Tibial nerve (tissue), 4 donors: ENCODE results near the gene SSC4D. TPM values are rescaled to one million over a fixed set of nuclear protein-coding genes. Genes with fewer than 3 reads are reported as not detected.

Source experiments
- DNase-seq, 2 donors: peaks; one replicate each; pipeline ENCODE4 v3.0.0-alpha.2; 2019; ENCODE audit warnings: low spot score in 2 of 2
- H3K27ac ChIP-seq, 4 donors: fragments of 200-600 bp; sonication (generic) in 3 of 4; one replicate each; pipeline ENCODE4 v1.5.1; 2017 to 2019; ENCODE audit warnings: mild to moderate bottlenecking in 1 of 4
- H3K27me3 ChIP-seq, 2 donors: fragments of 200-600 bp; sonication (generic) in 1 of 2; one replicate each; pipeline versions ENCODE4 v1.5.1 to v1.6.0; 2017 to 2019
- H3K36me3 ChIP-seq, 3 donors: fragments of 200-600 bp; sonication (generic); one replicate each; pipeline ENCODE4 v1.5.1; 2018 to 2019
- H3K4me1 ChIP-seq, 4 donors: fragments of 200-600 bp; sonication (generic) in 3 of 4; one replicate each; pipeline ENCODE4 v1.5.1; 2017 to 2019
- H3K4me3 ChIP-seq, 4 donors: fragments of 200-600 bp; sonication (generic) in 3 of 4; one replicate each; pipeline ENCODE4 v1.5.1; 2017 to 2019; ENCODE audit warnings: mild to moderate bottlenecking in 1 of 4, moderate library complexity in 1 of 4
- H3K9me3 ChIP-seq, 4 donors: fragments of 200-600 bp; sonication (generic) in 3 of 4; one replicate each; pipeline ENCODE4 v1.5.1; 2017 to 2019
- EP300 ChIP-seq, 2 donors: sonication (generic); formaldehyde crosslinking; IDR thresholded peaks; one replicate each; pipeline ENCODE4 v1.6.1; 2017; ENCODE audit warnings: antibody characterized with exemption in 2 of 2, mild to moderate bottlenecking in 1 of 2
- POLR2A ChIP-seq, 2 donors: fragments of 450-650 bp; IDR thresholded peaks; one replicate each; pipeline ENCODE4 v1.6.1; 2017; ENCODE audit warnings: antibody characterized with exemption in 2 of 2, mild to moderate bottlenecking in 2 of 2, moderate library complexity in 2 of 2
- WGBS, 2 donors: methylation state at CpG; one replicate each; pipeline ENCODE4 v1.1.5; 2018; 5-methylcytosine and 5-hydroxymethylcytosine counted together
- total RNA-seq, 4 donors: library from RNA; depleted of rRNA; stranded (reverse); fragments of >200 nt; gene quantifications; one replicate each; pipeline ENCODE4 v1.1.0, GENCODE V29; 2016
- TF ChIP-seq, protein P1 (sequence below), 5 experiments: fragments of 200-600 bp in 3 of 5; fragments of 450-650 bp in 2 of 5; sonication (generic) in 3 of 5; IDR thresholded peaks; one replicate each; pipeline ENCODE4 v1.5.1; 2016 to 2019; ENCODE audit warnings: antibody characterized with exemption in 5 of 5, mild to moderate bottlenecking in 3 of 5, moderate library complexity in 2 of 5

The SSC4D gene
- total RNA-seq, 4 donors from 2014 or later: 0.84 TPM; not detected in 3

DNA sequence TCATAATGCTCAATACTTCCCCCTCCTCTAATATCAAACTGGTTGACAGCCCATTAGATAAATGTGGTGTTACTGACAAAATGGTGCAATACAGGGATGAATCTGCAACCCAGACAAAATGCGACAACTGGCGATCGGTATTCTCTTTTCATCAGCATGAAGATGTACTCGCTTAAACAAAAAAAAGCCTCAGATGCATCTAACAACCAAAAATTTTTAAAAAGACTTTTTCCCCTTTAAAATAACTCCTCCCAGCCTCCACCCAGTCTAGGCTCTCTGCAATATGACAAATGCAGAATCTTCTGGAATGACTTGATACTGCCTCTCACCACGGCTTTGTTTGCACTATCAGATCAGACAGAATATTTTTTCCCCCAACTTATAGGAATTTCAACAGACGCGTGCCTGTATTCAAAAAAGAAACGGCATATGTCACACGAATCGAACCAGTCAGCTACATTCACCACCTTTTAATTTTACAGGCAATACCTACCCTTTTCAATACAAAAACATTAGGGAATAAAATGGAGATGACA is 52.0 kb downstream of the SSC4D start:
- peak in 1 of 2 donors; percentile 3 for TF ChIP-seq EP300 (IDR thresholded peaks at IDR 0.05)
- no peak for TF ChIP-seq POLR2A (IDR thresholded peaks at IDR 0.05)
- TF ChIP-seq, protein P1, sequence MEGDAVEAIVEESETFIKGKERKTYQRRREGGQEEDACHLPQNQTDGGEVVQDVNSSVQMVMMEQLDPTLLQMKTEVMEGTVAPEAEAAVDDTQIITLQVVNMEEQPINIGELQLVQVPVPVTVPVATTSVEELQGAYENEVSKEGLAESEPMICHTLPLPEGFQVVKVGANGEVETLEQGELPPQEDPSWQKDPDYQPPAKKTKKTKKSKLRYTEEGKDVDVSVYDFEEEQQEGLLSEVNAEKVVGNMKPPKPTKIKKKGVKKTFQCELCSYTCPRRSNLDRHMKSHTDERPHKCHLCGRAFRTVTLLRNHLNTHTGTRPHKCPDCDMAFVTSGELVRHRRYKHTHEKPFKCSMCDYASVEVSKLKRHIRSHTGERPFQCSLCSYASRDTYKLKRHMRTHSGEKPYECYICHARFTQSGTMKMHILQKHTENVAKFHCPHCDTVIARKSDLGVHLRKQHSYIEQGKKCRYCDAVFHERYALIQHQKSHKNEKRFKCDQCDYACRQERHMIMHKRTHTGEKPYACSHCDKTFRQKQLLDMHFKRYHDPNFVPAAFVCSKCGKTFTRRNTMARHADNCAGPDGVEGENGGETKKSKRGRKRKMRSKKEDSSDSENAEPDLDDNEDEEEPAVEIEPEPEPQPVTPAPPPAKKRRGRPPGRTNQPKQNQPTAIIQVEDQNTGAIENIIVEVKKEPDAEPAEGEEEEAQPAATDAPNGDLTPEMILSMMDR (IDR thresholded peaks at IDR 0.05): no peak
- Histone ChIP-seq H3K36me3 (peaks cover 0 to 13% (median 0%) of the 10 kb centered on the region in 3 donors), H3K9me3 (no peaks in the 10 kb centered on the region), H3K4me1 (peaks cover 0 to 56% (median 17%) of the 10 kb centered on the region in 4 donors), H3K27ac (peak overlapping the region; percentile 95 to 100 (median 98)), H3K4me3 (peak overlapping the region; percentile 70 to 99 (median 80)), H3K27me3 (no peaks in the 10 kb centered on the region)
- 2 to 3% methylated on average over 10 of the region's 10 CpGs for WGBS, 2 donors
- DNase-seq: no peak

DNA sequence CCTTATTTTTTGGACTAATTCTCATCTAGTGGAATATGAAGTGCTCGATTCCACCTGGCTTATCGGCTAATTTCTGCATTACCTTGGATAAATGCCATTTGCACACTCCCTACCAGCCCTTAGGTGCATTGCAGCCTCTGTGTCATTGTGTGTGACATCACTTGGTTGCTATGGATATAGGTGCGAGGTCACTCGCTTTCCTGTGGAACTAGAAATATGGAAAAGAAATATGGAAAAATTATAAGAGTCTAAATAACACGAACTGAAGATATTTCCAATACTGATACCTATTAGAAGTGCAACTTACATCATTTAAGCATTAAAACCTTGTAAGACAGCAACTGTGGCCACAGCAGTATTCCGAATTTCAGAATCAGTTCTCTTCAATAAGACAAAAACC is 52.7 kb downstream of the SSC4D start:
- Histone ChIP-seq H3K4me1 (peaks cover 0 to 63% (median 19%) of the 10 kb centered on the region in 4 donors), H3K27me3 (no peaks in the 10 kb centered on the region), H3K27ac (peak overlapping the region in 2 of 4 donors; percentile 95 to 99), H3K36me3 (peaks cover 0 to 13% (median 0%) of the 10 kb centered on the region in 3 donors), H3K4me3 (peak overlapping the region in 2 of 4 donors; percentile 70 to 84), H3K9me3 (no peaks in the 10 kb centered on the region)
- TF ChIP-seq, protein P1 (IDR thresholded peaks at IDR 0.05): no peak
- TF ChIP-seq POLR2A (IDR thresholded peaks at IDR 0.05) (no peak), EP300 (IDR thresholded peaks at IDR 0.05) (no peak)
- DNase-seq: no peak
- WGBS, 2 donors: 55 to 57% methylated on average over 6 of the region's 6 CpGs

DNA sequence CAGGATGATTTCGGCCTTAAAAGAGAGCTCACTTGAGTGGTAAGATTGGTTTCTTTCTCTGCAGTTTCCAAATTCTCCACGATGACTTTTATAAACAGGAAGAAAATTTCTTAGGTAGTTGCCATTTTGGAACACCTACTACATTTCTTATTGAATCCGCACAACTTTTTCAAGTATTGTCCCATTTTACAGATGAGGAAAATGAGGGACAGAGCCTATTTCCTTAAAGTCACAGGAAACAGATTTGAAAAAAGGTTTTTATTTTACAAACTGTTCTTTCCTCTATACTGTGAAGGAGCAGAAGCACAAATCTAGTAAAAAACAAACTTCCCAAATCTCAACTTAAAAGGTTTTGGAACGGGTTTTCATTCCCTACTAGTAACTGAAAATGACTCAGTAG is 53.4 kb downstream of the SSC4D start:
- Histone ChIP-seq H3K36me3 (peaks cover 0 to 13% (median 0%) of the 10 kb centered on the region in 3 donors), H3K4me1 (peaks cover 0 to 68% (median 19%) of the 10 kb centered on the region in 4 donors), H3K9me3 (no peaks in the 10 kb centered on the region), H3K4me3 (no peak overlapping the region), H3K27ac (no peak overlapping the region), H3K27me3 (no peaks in the 10 kb centered on the region)
- WGBS, 2 donors: 88% methylated on average over 4 of the region's 4 CpGs
- TF ChIP-seq, protein P1 (IDR thresholded peaks at IDR 0.05): no peak
- TF ChIP-seq POLR2A (IDR thresholded peaks at IDR 0.05): no peak
- no peak for TF ChIP-seq EP300 (IDR thresholded peaks at IDR 0.05)
- DNase-seq: no peak

DNA sequence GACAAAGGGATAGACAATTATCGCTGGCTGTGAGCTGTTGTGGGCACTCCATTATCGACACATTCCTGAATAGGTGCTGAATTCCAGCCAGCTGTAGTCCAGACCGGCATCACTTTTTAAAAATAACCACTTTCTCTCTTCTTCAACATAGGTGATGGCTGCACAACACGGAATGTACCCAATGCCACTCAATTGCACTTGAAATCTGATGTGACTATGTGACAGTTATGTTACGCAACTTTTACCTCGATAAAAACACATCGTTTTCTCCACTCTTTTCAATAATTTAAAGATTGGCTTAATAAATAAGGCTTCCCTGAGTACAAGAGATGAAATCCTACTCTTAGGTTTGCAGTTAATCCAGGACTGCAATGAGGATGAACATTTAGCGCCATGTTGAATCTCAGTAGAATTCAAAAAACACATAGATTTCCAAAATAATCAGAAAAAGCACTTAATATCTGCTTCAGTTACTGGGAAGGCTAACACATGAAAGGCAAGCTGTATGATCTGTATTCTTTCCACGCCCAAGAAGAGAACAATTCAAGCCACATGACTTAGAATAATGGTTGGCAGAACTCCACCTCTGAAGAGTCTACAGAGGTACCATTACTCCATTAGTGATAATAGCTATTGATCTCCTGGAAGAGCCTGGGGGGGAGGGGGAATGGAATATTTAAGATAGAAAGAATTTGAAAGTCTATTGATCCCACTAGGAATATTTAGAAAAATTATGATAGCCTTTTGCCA is 54.3 kb downstream of the SSC4D start:
- no peak overlapping the region for H3K4me3 ChIP-seq
- 86 to 88% methylated on average over 9 of the region's 9 CpGs for WGBS, 2 donors
- no peaks in the 10 kb centered on the region for H3K9me3 ChIP-seq
- H3K27ac ChIP-seq: no peak overlapping the region
- no peaks in the 10 kb centered on the region for H3K27me3 ChIP-seq
- peaks cover 0 to 72% (median 19%) of the 10 kb centered on the region in 4 donors for H3K4me1 ChIP-seq
- TF ChIP-seq POLR2A (IDR thresholded peaks at IDR 0.05): no peak
- TF ChIP-seq, protein P1 (IDR thresholded peaks at IDR 0.05): no peak
- TF ChIP-seq EP300 (IDR thresholded peaks at IDR 0.05): no peak
- peaks cover 0 to 18% (median 0%) of the 10 kb centered on the region in 3 donors for H3K36me3 ChIP-seq
- DNase-seq: no peak

DNA sequence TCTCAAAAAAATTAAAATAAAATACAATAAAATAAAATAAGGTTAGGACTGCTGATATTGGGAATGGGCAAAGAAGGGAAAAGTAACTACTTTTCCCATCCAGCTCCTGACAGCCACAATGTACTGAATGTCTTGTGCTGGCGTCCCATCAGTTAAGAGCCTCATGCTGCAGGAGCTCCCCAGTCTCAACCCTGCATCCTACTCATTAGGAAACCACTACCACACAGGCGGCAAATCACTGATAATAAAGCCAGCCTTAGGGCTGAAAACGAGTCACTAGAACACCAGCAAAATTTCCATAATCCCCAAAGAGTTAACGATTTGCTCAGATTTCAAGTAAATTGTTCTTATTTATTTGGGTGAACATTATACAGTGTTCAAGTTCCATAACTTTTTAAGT is 55.0 kb downstream of the SSC4D start:
- no peak for DNase-seq

More for the DNA sequence above, 55.0 kb downstream of the SSC4D start:
- 81 to 92% methylated on average over 4 of the region's 4 CpGs for WGBS, 2 donors
- TF ChIP-seq POLR2A (IDR thresholded peaks at IDR 0.05) (no peak), EP300 (IDR thresholded peaks at IDR 0.05) (no peak)
- TF ChIP-seq, protein P1 (IDR thresholded peaks at IDR 0.05): no peak
- peaks cover 0 to 24% (median 0%) of the 10 kb centered on the region in 3 donors for H3K36me3 ChIP-seq
- H3K27ac ChIP-seq: no peak overlapping the region
- H3K9me3 ChIP-seq: no peaks in the 10 kb centered on the region
- no peaks in the 10 kb centered on the region for H3K27me3 ChIP-seq
- H3K4me1 ChIP-seq: peaks cover 0 to 66% (median 17%) of the 10 kb centered on the region in 4 donors
- no peak overlapping the region for H3K4me3 ChIP-seq
